Adrenal gland (tissue), 12 donors: ENCODE measurements around the gene BAZ1A. TPM values are rescaled to one million over a fixed set of nuclear protein-coding genes. Genes with fewer than 3 reads are reported as not detected.

Source experiments
- DNase-seq, 7 donors: peaks; one replicate each; pipeline ENCODE4 v3.0.0-alpha.2; 2019 to 2020
- H3K27ac ChIP-seq, 5 donors: fragments of 200-600 bp; sonication (generic) in 4 of 5; 1 replicate in 3 of 5; 2 replicates in 2 of 5; pipeline versions ENCODE4 v1.5.1 to v1.8.0; 2016 to 2020; ENCODE audit warnings: mild to moderate bottlenecking in 1 of 5
- H3K27me3 ChIP-seq: fragments of 200-600 bp; 2 replicates; pipeline ENCODE4 v1.8.0; 2021
- H3K36me3 ChIP-seq, 2 donors: fragments of 200-600 bp; replicated peaks in 1 of 2; 1 replicate in 1 of 2; 2 replicates in 1 of 2; pipeline versions ENCODE4 v1.5.1 to v1.8.0; 2018 to 2022
- H3K4me1 ChIP-seq, 2 donors: fragments of 200-600 bp; replicated peaks in 1 of 2; 1 replicate in 1 of 2; 2 replicates in 1 of 2; pipeline versions ENCODE4 v1.5.1 to v1.8.0; 2018 to 2021
- H3K4me3 ChIP-seq, 4 donors: fragments of 200-600 bp; sonication (generic) in 3 of 4; one replicate each; pipeline ENCODE4 v1.5.1; 2016 to 2018
- H3K9me3 ChIP-seq, 3 donors: fragments of 200-600 bp; sonication (generic) in 1 of 3; replicated peaks in 1 of 3; 1 replicate in 2 of 3; 2 replicates in 1 of 3; pipeline versions ENCODE4 v1.5.1 to v1.8.0; 2016 to 2021
- CTCF ChIP-seq, 6 experiments: fragments of 450-650 bp in 4 of 6; fragments of 200-600 bp in 2 of 6; sonication (generic) in 1 of 6; IDR thresholded peaks; 1 replicate in 5 of 6; 2 replicates in 1 of 6; pipeline versions ENCODE4 v1.5.1 to v1.8.0; 2016 to 2021; ENCODE audit warnings: antibody characterized with exemption in 6 of 6, mild to moderate bottlenecking in 2 of 6, moderate library complexity in 1 of 6
- POLR2A ChIP-seq, 2 donors: fragments of 450-650 bp; IDR thresholded peaks; one replicate each; pipeline ENCODE4 v1.6.1; 2017; ENCODE audit warnings: antibody characterized with exemption in 2 of 2, mild to moderate bottlenecking in 2 of 2, moderate library complexity in 1 of 2
- WGBS, 4 donors: extraction: QIAGEN DNeasy Blood & Tissue Kit in 2 of 4; methylation state at CpG; one replicate each; pipeline versions ENCODE4 v1.1.5 to v1.1.7; 2013 to 2017; 5-methylcytosine and 5-hydroxymethylcytosine counted together
- intact Hi-C, 2 donors: fragments of 100-400 bp; cut with DNase I; formaldehyde crosslinking; loops; one replicate each; pipeline versions ENCODE4 v1.14.1 to v1.15.0; 2022 to 2023
- polyA plus RNA-seq, 3 donors: library from polyadenylated mRNA; stranded (reverse); fragments of 200-250 nt in 2 of 3; fragments of 350-450 nt in 1 of 3; fragmentation: Illumina TruSeq in 1 of 3; extraction: RNeasy Lipid Tissue Mini Kit (QIAGEN cat#74804) in 1 of 3; gene quantifications; one replicate each; pipeline ENCODE4 v1.2.3, GENCODE V29; 2013 to 2014
- total RNA-seq, 9 donors: library from RNA; depleted of rRNA in 4 of 9; stranded (reverse); fragments of >200 nt in 4 of 9; fragments of 120-200 nt in 1 of 9; fragmentation: NEBNext Ultra II Directional in 1 of 9; extraction: Animal tissue kit (Norgen Biotek cat#: 25700) in 1 of 9; gene quantifications; one replicate each; pipeline versions ENCODE4 v1.1.0 to v1.2.4, GENCODE V29; 2013 to 2023
- donor health status: healthy with polysubstance abuse.
- donor health status: Bipolar disorder and iron deficiency.
- donor health status: DM: yes; HTN: yes; CAD: no.
- donor health status: DM: no; HTN: no; CAD: no.
- donor health status: DM: no; HTN: no; CAD: no.
- donor health status: DM: yes; HTN: yes; CAD: no.

The BAZ1A gene
- total and polyA plus RNA-seq, 12 donors = 8.5 to 33.0 (median 14.4) TPM

GRCh38 chr14:34750670-34751069, 124.5 kb downstream of the BAZ1A start:
- Histone ChIP-seq H3K27ac (peak overlapping the region in 2 of 5 donors; percentile 2 to 13), H3K36me3 (no peaks in the 10 kb centered on the region), H3K9me3 (no peaks in the 10 kb centered on the region), H3K27me3 (no peaks in the 10 kb centered on the region), H3K4me3 (no peak overlapping the region), H3K4me1 (peaks cover 0 to 6% of the 10 kb centered on the region in 2 donors)
- TF ChIP-seq CTCF (IDR thresholded peaks at IDR 0.05) (no peak), POLR2A (IDR thresholded peaks at IDR 0.05) (no peak)
- intact Hi-C loops = no loop called here
- DNase-seq = no peak

GRCh38 chr14:34750233-34750632, 124.9 kb downstream of the BAZ1A start:
- Histone ChIP-seq H3K4me1 (peaks cover 0 to 6% of the 10 kb centered on the region in 2 donors), H3K27me3 (no peaks in the 10 kb centered on the region), H3K27ac (peak overlapping the region in 1 of 5 donors; percentile 2), H3K36me3 (no peaks in the 10 kb centered on the region), H3K4me3 (no peak overlapping the region), H3K9me3 (no peaks in the 10 kb centered on the region)
- no peak for DNase-seq
- 83 to 94% (median 90%) methylated on average over 2 of the region's 2 CpGs for WGBS, 4 donors
- intact Hi-C loops = no loop called here
- TF ChIP-seq CTCF (IDR thresholded peaks at IDR 0.05) (no peak), POLR2A (IDR thresholded peaks at IDR 0.05) (no peak)

- Histone ChIP-seq H3K9me3 (no peaks in the 10 kb centered on the region), H3K27me3 (no peaks in the 10 kb centered on the region), H3K4me3 (no peak overlapping the region), H3K36me3 (no peaks in the 10 kb centered on the region), H3K27ac (no peak overlapping the region), H3K4me1 (peaks cover 0 to 6% of the 10 kb centered on the region in 2 donors)
- DNase-seq = no peak
- TF ChIP-seq CTCF (IDR thresholded peaks at IDR 0.05) = no peak
- no peak for TF ChIP-seq POLR2A (IDR thresholded peaks at IDR 0.05)
- WGBS, 4 donors = 74 to 92% (median 85%) methylated on average over 6 of the region's 6 CpGs
- intact Hi-C loops = no loop called here
These were observed 125.8 kb downstream of the BAZ1A start for GRCh38 chr14:34749408-34749807.

GRCh38 chr14:34742270-34743115, 132.7 kb downstream of the BAZ1A start:
- DNase-seq = no peak
- TF ChIP-seq POLR2A (IDR thresholded peaks at IDR 0.05) (no peak), CTCF (IDR thresholded peaks at IDR 0.05) (no peak)
- intact Hi-C loops = no loop called here
- Histone ChIP-seq H3K4me3 (no peak overlapping the region), H3K27me3 (no peaks in the 10 kb centered on the region), H3K9me3 (no peaks in the 10 kb centered on the region), H3K4me1 (no peaks in the 10 kb centered on the region), H3K27ac (no peak overlapping the region), H3K36me3 (no peaks in the 10 kb centered on the region)
- WGBS, 4 donors = 73 to 86% (median 80%) methylated on average over 8 of the region's 8 CpGs
